Islet precursor cell (in vitro differentiated cells): Measurements from ENCODE around the gene COMMD1.
"Not testable (repeated sequence)": the region's sequence is repeated elsewhere in the genome, so short reads cannot be mapped to it uniquely, and the experiment has no call there.

Experiments used
- DNase-seq: peaks from one replicate; pipeline ENCODE4 v3.0.0-alpha.2; 2018

Gene COMMD1

GRCh38 chr2:62076980-62077638 lies 171.6 kb downstream of the COMMD1 start:
- DNase-seq = no peak

- no peak for DNase-seq
Observed at GRCh38 chr2:62084801-62085200, 179.3 kb downstream of the COMMD1 start.

GRCh38 chr2:62089658-62090057 lies 184.2 kb downstream of the COMMD1 start:
- no peak for DNase-seq

GRCh38 chr2:62091471-62091870 lies 186.0 kb downstream of the COMMD1 start:
- DNase-seq = no peak

- DNase-seq = no peak
Observed at GRCh38 chr2:62099050-62099449, 193.6 kb downstream of the COMMD1 start.

- no peak for DNase-seq
Observed at GRCh38 chr2:62099523-62100175, 194.2 kb downstream of the COMMD1 start.

GRCh38 chr2:62101886-62102285 lies 196.4 kb downstream of the COMMD1 start:
- DNase-seq = no peak

- DNase-seq = no peak
Observed at GRCh38 chr2:62102402-62102920, 197.0 kb downstream of the COMMD1 start.

- DNase-seq = no peak
Observed at GRCh38 chr2:62109554-62109953, 204.1 kb downstream of the COMMD1 start.

- DNase-seq = no peak
Observed at GRCh38 chr2:62110415-62111025, 205.0 kb downstream of the COMMD1 start.

GRCh38 chr2:62112179-62112578 lies 206.7 kb downstream of the COMMD1 start:
- DNase-seq = no peak

- peak; percentile 83 for DNase-seq
Observed at GRCh38 chr2:62114564-62114963, 209.1 kb downstream of the COMMD1 start.

- no peak for DNase-seq
Observed at GRCh38 chr2:62116983-62117382, 211.5 kb downstream of the COMMD1 start.

- DNase-seq = no peak
Observed at GRCh38 chr2:62118160-62118559, 212.7 kb downstream of the COMMD1 start.

- DNase-seq = no peak
Observed at GRCh38 chr2:62119311-62119974, 214.0 kb downstream of the COMMD1 start.

- not testable (repeated sequence) for DNase-seq
Observed at GRCh38 chr2:62126239-62126638, 220.8 kb downstream of the COMMD1 start.

GRCh38 chr2:62133320-62133823 lies 227.9 kb downstream of the COMMD1 start:
- no peak for DNase-seq

GRCh38 chr2:62136956-62137830 lies 231.7 kb downstream of the COMMD1 start:
- no peak for DNase-seq

- no peak for DNase-seq
Observed at GRCh38 chr2:62140426-62141141, 235.1 kb downstream of the COMMD1 start.

GRCh38 chr2:62141142-62141740 lies 235.8 kb downstream of the COMMD1 start:
- no peak for DNase-seq

GRCh38 chr2:62142054-62142453 lies 236.6 kb downstream of the COMMD1 start:
- no peak for DNase-seq
